C4-2B (cell line): ENCODE results near the gene FAM8A1.

Experiments
- H3K27ac ChIP-seq: fragments of 450-650 bp; 2 replicates; pipeline ENCODE4 v1.5.1; 2017
- CTCF ChIP-seq: fragments of 450-650 bp; conservative IDR thresholded peaks from 2 replicates; pipeline ENCODE4 v1.5.1; 2017; ENCODE audit warnings: mild to moderate bottlenecking
- ZFX ChIP-seq: fragments of 450-650 bp; IDR thresholded peaks from 2 replicates; pipeline ENCODE4 v1.6.1; 2017

Gene FAM8A1

GRCh38 chr6:17629824-17630510 is 29.9 kb downstream of the FAM8A1 start:
- H3K27ac ChIP-seq: peak overlapping the region; percentile 100
- TF ChIP-seq CTCF (no peak), ZFX (no peak)

GRCh38 chr6:17630511-17631073 is 30.5 kb downstream of the FAM8A1 start:
- peak overlapping the region; percentile 100 for H3K27ac ChIP-seq

GRCh38 chr6:17632934-17633333 is 32.8 kb downstream of the FAM8A1 start:
- H3K27ac ChIP-seq: no peak overlapping the region
- TF ChIP-seq CTCF (no peak), ZFX (no peak)

More at GRCh38 chr6:17630511-17631073, 30.5 kb downstream of the FAM8A1 start:
- TF ChIP-seq CTCF: no peak
- TF ChIP-seq ZFX: no peak

GRCh38 chr6:17633465-17634188 is 33.5 kb downstream of the FAM8A1 start:
- TF ChIP-seq CTCF (no peak), ZFX (no peak)
- H3K27ac ChIP-seq: no peak overlapping the region

GRCh38 chr6:17635568-17635967 is 35.5 kb downstream of the FAM8A1 start:
- TF ChIP-seq CTCF: no peak
- TF ChIP-seq ZFX: no peak
- H3K27ac ChIP-seq: no peak overlapping the region

GRCh38 chr6:17638212-17638715 is 38.2 kb downstream of the FAM8A1 start:
- H3K27ac ChIP-seq: no peak overlapping the region
- no peak for TF ChIP-seq ZFX
- TF ChIP-seq CTCF: no peak

- TF ChIP-seq ZFX: no peak
- no peak for TF ChIP-seq CTCF
Observed at GRCh38 chr6:17640477-17640917, 40.4 kb downstream of the FAM8A1 start.

More at GRCh38 chr6:17640477-17640917, 40.4 kb downstream of the FAM8A1 start:
- H3K27ac ChIP-seq: no peak overlapping the region
